H54 (cell line): ENCODE measurements around the gene IMP3.

ENCODE experiments used
- DNase-seq: peaks from one replicate; pipeline ENCODE4 v3.0.0; 2011; ENCODE audit warnings: low spot score, mixed read lengths; ENCODE audit not compliant: insufficient read length
- FAIRE-seq: peaks from 3 replicates; lab custom pipeline; 2011; peaks lifted over from hg19 to GRCh38; lab: Jason Lieb, UNC
- POLR2A ChIP-seq: IDR thresholded peaks from 2 replicates; pipeline ENCODE4 v1.6.1; 2011; ENCODE audit warnings: low read depth, mild to moderate bottlenecking, low read length

IMP3 gene

GRCh38 chr15:75599401-75599800 is 40.6 kb downstream of the IMP3 start:
- TF ChIP-seq POLR2A: no peak
- no peak for FAIRE-seq
- no peak for DNase-seq

GRCh38 chr15:75598361-75598760 is 41.7 kb downstream of the IMP3 start:
- no peak for FAIRE-seq
- no peak for TF ChIP-seq POLR2A

GRCh38 chr15:75597667-75598341 is 42.2 kb downstream of the IMP3 start:
- no peak for FAIRE-seq
- no peak for DNase-seq
- TF ChIP-seq POLR2A: no peak

More at GRCh38 chr15:75598361-75598760, 41.7 kb downstream of the IMP3 start:
- DNase-seq: no peak

GRCh38 chr15:75596703-75597345 is 43.2 kb downstream of the IMP3 start:
- DNase-seq (no peak), FAIRE-seq (no peak)
- TF ChIP-seq POLR2A: no peak

GRCh38 chr15:75594276-75594675 is 45.7 kb downstream of the IMP3 start:
- no peak for TF ChIP-seq POLR2A
- FAIRE-seq (no peak), DNase-seq (no peak)

GRCh38 chr15:75591655-75592364 is 48.2 kb downstream of the IMP3 start:
- no peak for DNase-seq
- no peak for FAIRE-seq
- TF ChIP-seq POLR2A: no peak

- TF ChIP-seq POLR2A: no peak
- no peak for FAIRE-seq
These were observed 49.8 kb downstream of the IMP3 start for GRCh38 chr15:75590239-75590638.

More at GRCh38 chr15:75590239-75590638, 49.8 kb downstream of the IMP3 start:
- DNase-seq: no peak
